GM06990 (cell line): ENCODE measurements around the gene STX3.

ENCODE experiments used
- DNase-seq: peaks from one replicate; pipeline ENCODE4 v3.0.0-alpha.2; 2011; ENCODE audit not compliant: insufficient read length; ENCODE audit errors: extremely low read depth
- H3K27me3 ChIP-seq: replicated peaks from 2 replicates; pipeline ENCODE4 v1.6.0; 2011; ENCODE audit warnings: low read length; ENCODE audit not compliant: control insufficient read depth, insufficient read depth
- H3K36me3 ChIP-seq: 2 replicates; pipeline ENCODE4 v1.5.1; 2011; ENCODE audit warnings: low read length; ENCODE audit not compliant: control insufficient read depth, insufficient read depth
- H3K4me3 ChIP-seq: replicated peaks from 2 replicates; pipeline ENCODE4 v1.5.1; 2011; ENCODE audit warnings: low read depth, mild to moderate bottlenecking, control low read depth, low read length
- CTCF ChIP-seq: IDR thresholded peaks from 2 replicates; pipeline ENCODE4 v1.5.1; 2011; ENCODE audit warnings: low read length, control low read depth, mild to moderate bottlenecking, inconsistent platforms; ENCODE audit not compliant: insufficient read depth, poor library complexity, severe bottlenecking

The STX3 gene

DNA sequence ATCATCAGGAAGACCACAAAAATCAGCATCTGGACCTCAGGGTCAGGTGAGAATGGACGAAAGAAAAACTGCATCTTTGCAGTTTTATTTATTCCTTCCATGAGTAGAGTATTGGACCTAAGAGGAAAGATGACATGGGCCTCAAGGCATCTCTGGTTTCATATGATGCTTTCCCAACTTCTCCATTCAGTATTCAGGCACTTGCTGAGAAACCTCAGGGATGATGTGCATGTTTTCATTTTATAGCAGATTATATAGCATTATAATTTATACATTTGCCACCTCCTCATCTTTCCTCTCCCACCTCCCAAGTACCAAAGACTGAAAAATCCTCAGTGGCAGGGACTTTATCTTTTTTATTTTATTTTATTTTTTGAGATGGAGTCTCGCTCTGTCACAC, 41.4 kb upstream of the STX3 start, which contains the start of gene OR10V1:
Gene OR10V1 (minus strand): TSS at position 101 of the 400 bp plus-strand sequence. CDS start 0 bp downstream, at position 101.
- H3K36me3 ChIP-seq = no peaks in the 10 kb centered on the region
- no peak for TF ChIP-seq CTCF
- no peak for DNase-seq
- H3K4me3 ChIP-seq = no peak within 1 kb of the TSS
- H3K27me3 ChIP-seq = no peaks in the 10 kb centered on the region; the same call in 1 of the 2 replicates

- no peak for DNase-seq
- Histone ChIP-seq H3K36me3 (no peaks in the 10 kb centered on the region), H3K4me3 (no peak overlapping the region), H3K27me3 (no peaks in the 10 kb centered on the region; the same call in 1 of the 2 replicates)
- TF ChIP-seq CTCF = no peak
These were observed 39.1 kb upstream of the STX3 start for GRCh38 chr11:59716051-59716450.

GRCh38 chr11:59719556-59719955, 35.6 kb upstream of the STX3 start:
- no peak for TF ChIP-seq CTCF
- DNase-seq = no peak
- H3K36me3 ChIP-seq = no peaks in the 10 kb centered on the region
- H3K4me3 ChIP-seq = no peak overlapping the region
- H3K27me3 ChIP-seq = no peaks in the 10 kb centered on the region; the same call in 1 of the 2 replicates

GRCh38 chr11:59724066-59724465, 31.1 kb upstream of the STX3 start:
- TF ChIP-seq CTCF = no peak
- Histone ChIP-seq H3K27me3 (no peaks in the 10 kb centered on the region), H3K36me3 (no peaks in the 10 kb centered on the region), H3K4me3 (no peak overlapping the region)
- DNase-seq = no peak

DNA sequence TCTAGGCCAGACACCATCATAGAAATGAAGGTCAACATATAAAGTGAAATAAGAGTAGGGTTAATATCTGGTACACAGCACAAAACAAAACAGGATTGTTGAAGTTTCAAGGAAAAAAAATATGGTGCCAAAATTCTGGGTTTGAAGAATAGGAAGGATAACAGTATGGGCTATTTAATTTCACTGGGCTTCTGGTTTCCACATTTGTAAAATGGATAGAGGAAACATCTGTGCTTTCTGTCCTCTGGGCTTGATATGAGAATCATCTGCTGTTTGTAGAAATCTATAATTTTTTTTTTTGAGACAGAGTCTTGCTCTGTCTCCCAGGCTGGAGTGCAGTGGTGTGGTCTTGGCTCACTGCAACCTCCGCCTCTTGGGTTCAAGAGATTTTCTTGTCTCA, 27.8 kb upstream of the STX3 start:
- no peak for TF ChIP-seq CTCF
- no peak overlapping the region for H3K4me3 ChIP-seq
- no peaks in the 10 kb centered on the region for H3K27me3 ChIP-seq
- H3K36me3 ChIP-seq = no peaks in the 10 kb centered on the region
- DNase-seq = no peak

GRCh38 chr11:59728154-59728553, 27.0 kb upstream of the STX3 start:
- no peak for TF ChIP-seq CTCF
- no peak for DNase-seq
- no peak overlapping the region for H3K4me3 ChIP-seq
- H3K36me3 ChIP-seq = no peaks in the 10 kb centered on the region
- H3K27me3 ChIP-seq = no peaks in the 10 kb centered on the region
